GM18519 (cell line): ENCODE data around the gene SPACDR.
"Not testable (repeated sequence)": the region's sequence is repeated elsewhere in the genome, so short reads cannot be mapped to it uniquely, and the experiment has no call there.

Experiments
- ATAC-seq: cut with Tn5 transposase; IDR thresholded peaks from one replicate; pipeline ENCODE4 v1.9.1; 2021; ENCODE audit warnings: mild to moderate bottlenecking, moderate library complexity; ENCODE audit not compliant: unreplicated experiment, low FRiP score

SPACDR gene

GRCh38 chr7:100464210-100464660 lies at the start of gene SPACDR:
Gene SPACDR (minus strand): TSS chr7:100464260. CDS start chr7:100464025, 235 bp downstream.
- ATAC-seq = no peak

GRCh38 chr7:100513212-100513810 lies 49.3 kb upstream of the SPACDR start:
- no peak for ATAC-seq

GRCh38 chr7:100510437-100511239 lies 46.6 kb upstream of the SPACDR start:
- ATAC-seq = no peak

- no peak for ATAC-seq
Measured at GRCh38 chr7:100509231-100509630, 45.2 kb upstream of the SPACDR start.

GRCh38 chr7:100506356-100506923 lies 42.4 kb upstream of the SPACDR start:
- ATAC-seq = no peak

GRCh38 chr7:100504887-100505611 lies 41.0 kb upstream of the SPACDR start:
- no peak for ATAC-seq

GRCh38 chr7:100504031-100504430 lies 40.0 kb upstream of the SPACDR start:
- ATAC-seq = not testable (repeated sequence)

- ATAC-seq = not testable (repeated sequence)
Measured at GRCh38 chr7:100500743-100501142, 36.7 kb upstream of the SPACDR start.

GRCh38 chr7:100496509-100496908 lies 32.4 kb upstream of the SPACDR start:
- ATAC-seq = no peak

- no peak for ATAC-seq
Measured at GRCh38 chr7:100493476-100494264, 29.6 kb upstream of the SPACDR start.

- ATAC-seq = no peak
Measured at GRCh38 chr7:100492738-100493475, 28.8 kb upstream of the SPACDR start.

GRCh38 chr7:100491192-100491578 lies 27.1 kb upstream of the SPACDR start:
- no peak for ATAC-seq

- no peak for ATAC-seq
Measured at GRCh38 chr7:100490483-100491191, 26.6 kb upstream of the SPACDR start.

- ATAC-seq = no peak
Measured at GRCh38 chr7:100489824-100490223, 25.8 kb upstream of the SPACDR start.

GRCh38 chr7:100489121-100489520 lies 25.1 kb upstream of the SPACDR start:
- no peak for ATAC-seq

GRCh38 chr7:100488333-100489095 lies 24.5 kb upstream of the SPACDR start:
- ATAC-seq = no peak

GRCh38 chr7:100486753-100487446 lies 22.8 kb upstream of the SPACDR start:
- ATAC-seq = no peak
